ES-I3 (cell line): Measurements from ENCODE around the gene FAM234A.
"Not testable (repeated sequence)": the region's sequence is repeated elsewhere in the genome, so short reads cannot be mapped to it uniquely, and the experiment has no call there.

Source experiments
- H3K36me3 ChIP-seq: 2 replicates; pipeline ENCODE4 v1.6.1; 2013; ENCODE audit warnings: mild to moderate bottlenecking, low read length, control low read depth, moderate library complexity; ENCODE audit not compliant: insufficient read depth
- H3K4me1 ChIP-seq: 2 replicates; pipeline ENCODE4 v1.6.1; 2013; ENCODE audit warnings: mild to moderate bottlenecking, control low read depth, low read length; ENCODE audit not compliant: insufficient read depth
- H3K9ac ChIP-seq: 2 replicates; pipeline ENCODE4 v1.6.1; 2013; ENCODE audit warnings: low read depth, mild to moderate bottlenecking, low read length, moderate library complexity
- H3K9me3 ChIP-seq: 2 replicates; pipeline ENCODE4 v1.6.1; 2013; ENCODE audit warnings: mild to moderate bottlenecking, low read length, moderate library complexity; ENCODE audit not compliant: control insufficient read depth, insufficient read depth

The FAM234A gene

GRCh38 chr16:212999-213398, 21.6 kb upstream of the FAM234A start:
- no peaks in the 10 kb centered on the region for H3K4me1 ChIP-seq
- H3K9me3 ChIP-seq, result no peaks in the 10 kb centered on the region
- no peak overlapping the region for H3K9ac ChIP-seq
- H3K36me3 ChIP-seq, result peaks cover 21% of the 10 kb centered on the region

GRCh38 chr16:220021-220420, 14.6 kb upstream of the FAM234A start:
- Histone ChIP-seq H3K9ac (no peak overlapping the region), H3K9me3 (no peaks in the 10 kb centered on the region), H3K36me3 (peaks cover 9% of the 10 kb centered on the region), H3K4me1 (no peaks in the 10 kb centered on the region)

GRCh38 chr16:228151-228851, 6.3 kb upstream of the FAM234A start:
- peaks cover 18% of the 10 kb centered on the region for H3K36me3 ChIP-seq
- H3K9me3 ChIP-seq, result no peaks in the 10 kb centered on the region
- H3K9ac ChIP-seq, result peak overlapping the region; percentile 88
- no peaks in the 10 kb centered on the region for H3K4me1 ChIP-seq

GRCh38 chr16:228852-229730, 5.5 kb upstream of the FAM234A start, which contains the start of gene LUC7L:
LUC7L (minus strand) TSS chr16:229449; CDS start chr16:229339, 110 bp downstream.
- Histone ChIP-seq H3K36me3 (peaks cover 15% of the 10 kb centered on the region), H3K9me3 (no peaks in the 10 kb centered on the region), H3K9ac (peak within 1 kb of the TSS; percentile 88), H3K4me1 (no peaks in the 10 kb centered on the region)

- H3K4me1 ChIP-seq, result no peaks in the 10 kb centered on the region
- peak overlapping the region; percentile 88; the same call in 1 of the 2 replicates for H3K9ac ChIP-seq
- peaks cover 15% of the 10 kb centered on the region for H3K36me3 ChIP-seq
- no peaks in the 10 kb centered on the region for H3K9me3 ChIP-seq
Measured at GRCh38 chr16:229731-230281, 4.8 kb upstream of the FAM234A start.

GRCh38 chr16:230351-230750, 4.3 kb upstream of the FAM234A start:
- H3K36me3 ChIP-seq, result peaks cover 15% of the 10 kb centered on the region
- not testable (repeated sequence) for H3K4me1 ChIP-seq, H3K9me3 ChIP-seq, H3K9ac ChIP-seq

GRCh38 chr16:230949-231348, 3.7 kb upstream of the FAM234A start:
- no peak overlapping the region for H3K9ac ChIP-seq
- no peaks in the 10 kb centered on the region for H3K9me3 ChIP-seq
- H3K4me1 ChIP-seq, result no peaks in the 10 kb centered on the region
- H3K36me3 ChIP-seq, result peaks cover 11% of the 10 kb centered on the region

- no peak overlapping the region for H3K9ac ChIP-seq
- no peaks in the 10 kb centered on the region for H3K36me3 ChIP-seq
- no peaks in the 10 kb centered on the region for H3K9me3 ChIP-seq
- no peaks in the 10 kb centered on the region; the same call in 1 of the 2 replicates for H3K4me1 ChIP-seq
Measured at GRCh38 chr16:239948-240277, 5.3 kb downstream of the FAM234A start.

- no peaks in the 10 kb centered on the region for H3K36me3 ChIP-seq
- H3K4me1 ChIP-seq, result no peaks in the 10 kb centered on the region; the same call in 1 of the 2 replicates
- H3K9ac ChIP-seq, result no peak overlapping the region
- H3K9me3 ChIP-seq, result no peaks in the 10 kb centered on the region
Measured at GRCh38 chr16:240559-240958, 5.9 kb downstream of the FAM234A start.

GRCh38 chr16:242281-242680, 7.7 kb downstream of the FAM234A start:
- no peaks in the 10 kb centered on the region for H3K9me3 ChIP-seq
- no peak overlapping the region for H3K9ac ChIP-seq
- H3K4me1 ChIP-seq, result no peaks in the 10 kb centered on the region; the same call in 1 of the 2 replicates
- no peaks in the 10 kb centered on the region for H3K36me3 ChIP-seq

- H3K9ac ChIP-seq, result no peak overlapping the region
Measured at GRCh38 chr16:243348-243747, 8.7 kb downstream of the FAM234A start.

GRCh38 chr16:245105-245504, 10.5 kb downstream of the FAM234A start:
- H3K4me1 ChIP-seq, result no peaks in the 10 kb centered on the region; the same call in 1 of the 2 replicates
- no peak overlapping the region for H3K9ac ChIP-seq
- H3K9me3 ChIP-seq, result no peaks in the 10 kb centered on the region
- no peaks in the 10 kb centered on the region for H3K36me3 ChIP-seq

More at GRCh38 chr16:243348-243747, 8.7 kb downstream of the FAM234A start:
- no peaks in the 10 kb centered on the region for H3K9me3 ChIP-seq
- H3K4me1 ChIP-seq, result no peaks in the 10 kb centered on the region; the same call in 1 of the 2 replicates
- no peaks in the 10 kb centered on the region for H3K36me3 ChIP-seq

- Histone ChIP-seq H3K9me3 (no peaks in the 10 kb centered on the region), H3K4me1 (no peaks in the 10 kb centered on the region; the same call in 1 of the 2 replicates), H3K9ac (no peak overlapping the region), H3K36me3 (no peaks in the 10 kb centered on the region)
Measured at GRCh38 chr16:247027-247426, 12.4 kb downstream of the FAM234A start.

- H3K9me3 ChIP-seq, result no peaks in the 10 kb centered on the region
- H3K4me1 ChIP-seq, result no peaks in the 10 kb centered on the region
- no peak overlapping the region for H3K9ac ChIP-seq
- no peaks in the 10 kb centered on the region for H3K36me3 ChIP-seq
Measured at GRCh38 chr16:249431-249830, 14.8 kb downstream of the FAM234A start.
